MM.1S (cell line): Measurements from ENCODE around the gene ATP8B2.

Experiments used
- DNase-seq: peaks from one replicate; pipeline ENCODE4 v3.0.0-alpha.2; 2015
- H2AFZ ChIP-seq: fragments of 300-600 bp; sonication (generic); 2 replicates; pipeline ENCODE4 v1.6.0; 2016; ENCODE audit warnings: antibody characterized with exemption, low read length
- H3F3A ChIP-seq: fragments of 300-600 bp; sonication (generic); 2 replicates; pipeline ENCODE4 v1.6.1; 2016; ENCODE audit warnings: mild to moderate bottlenecking, antibody characterized with exemption, low read length, moderate library complexity, mixed read lengths; ENCODE audit not compliant: insufficient read depth
- H3K27ac ChIP-seq: fragments of 300-600 bp; sonication (generic); 2 replicates; pipeline ENCODE4 v1.5.1; 2016; ENCODE audit warnings: mild to moderate bottlenecking, low read length
- H3K27me3 ChIP-seq: fragments of 300-600 bp; sonication (generic); replicated peaks from 2 replicates; pipeline ENCODE4 v1.6.0; 2016; ENCODE audit warnings: low read length; ENCODE audit not compliant: insufficient read depth
- H3K36me3 ChIP-seq: fragments of 300-600 bp; sonication (generic); replicated peaks from 2 replicates; pipeline ENCODE4 v1.6.1; 2016; ENCODE audit warnings: mild to moderate bottlenecking, low read length, mixed read lengths; ENCODE audit not compliant: insufficient read depth
- H3K4me1 ChIP-seq: fragments of 300-600 bp; sonication (generic); 2 replicates; pipeline ENCODE4 v1.6.1; 2016; ENCODE audit warnings: low read length, mixed read lengths
- H3K4me2 ChIP-seq: fragments of 300-600 bp; sonication (generic); 2 replicates; pipeline ENCODE4 v1.6.0; 2016; ENCODE audit warnings: low read depth, low read length
- H3K4me3 ChIP-seq: fragments of 300-600 bp; sonication (generic); 2 replicates; pipeline ENCODE4 v1.5.1; 2016; ENCODE audit warnings: low read length, mixed read lengths
- H3K79me2 ChIP-seq: fragments of 300-600 bp; sonication (generic); 2 replicates; pipeline ENCODE4 v1.6.1; 2016; ENCODE audit warnings: mixed run types, low read length, mixed read lengths
- H3K9ac ChIP-seq: fragments of 300-600 bp; sonication (generic); 2 replicates; pipeline ENCODE4 v1.6.1; 2016; ENCODE audit warnings: low read length, mixed read lengths
- H3K9me2 ChIP-seq: fragments of 300-600 bp; sonication (generic); replicated peaks from 2 replicates; pipeline ENCODE4 v1.6.1; 2016; ENCODE audit warnings: mild to moderate bottlenecking, low read length, mixed read lengths; ENCODE audit not compliant: insufficient read depth
- H3K9me3 ChIP-seq: fragments of 300-600 bp; sonication (generic); replicated peaks from 2 replicates; pipeline ENCODE4 v1.6.1; 2016; ENCODE audit warnings: mild to moderate bottlenecking, low read length, mixed read lengths; ENCODE audit not compliant: insufficient read depth
- H4K20me1 ChIP-seq: fragments of 300-600 bp; sonication (generic); 2 replicates; pipeline ENCODE4 v1.6.1; 2016; ENCODE audit warnings: mild to moderate bottlenecking, low read length, moderate library complexity, mixed read lengths; ENCODE audit not compliant: insufficient read depth
- EZH2 ChIP-seq: fragments of 300-600 bp; sonication (generic); optimal IDR thresholded peaks from 2 replicates; pipeline ENCODE3; 2017; ENCODE audit warnings: low read depth, mild to moderate bottlenecking, antibody characterized with exemption, low read length, mixed read lengths
- EZH2phosphoT487 ChIP-seq: fragments of 300-600 bp; sonication (generic); IDR thresholded peaks from 2 replicates; pipeline ENCODE4 v1.6.1; 2018; ENCODE audit warnings: antibody characterized with exemption, low read length
- TF ChIP-seq, protein P1 (sequence below): fragments of 300-600 bp; sonication (generic); IDR thresholded peaks from 2 replicates; pipeline ENCODE4 v1.5.1; 2016; ENCODE audit warnings: antibody characterized with exemption, low read length, mixed read lengths

The ATP8B2 gene

DNA sequence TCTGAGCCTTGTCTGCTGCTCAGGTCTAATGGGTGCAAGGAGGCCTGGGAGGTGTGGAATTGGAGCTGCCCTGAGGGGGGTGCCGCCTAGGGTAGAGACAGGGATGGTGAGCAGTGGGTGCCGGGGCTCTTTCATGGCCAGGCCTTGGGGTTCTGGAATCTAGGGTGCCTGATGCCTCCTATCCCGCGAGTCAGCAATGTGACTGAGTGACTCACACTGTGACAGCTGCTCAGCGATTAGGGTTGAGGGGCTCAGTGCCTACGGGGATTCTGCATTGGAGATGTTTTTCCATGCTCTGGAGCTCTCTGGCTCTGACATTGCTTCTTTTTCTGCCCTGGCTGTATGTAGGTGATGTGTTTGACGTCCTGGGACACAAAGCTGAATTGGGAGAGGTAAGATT lies 16.8 kb downstream of the ATP8B2 start:
- no peaks in the 10 kb centered on the region for H3K9me3 ChIP-seq
- peaks cover 6% of the 10 kb centered on the region; the same call in 1 of the 2 replicates for H3F3A ChIP-seq
- no peaks in the 10 kb centered on the region for H3K27me3 ChIP-seq
- no peak overlapping the region for H3K9ac ChIP-seq
- H4K20me1 ChIP-seq: no peaks in the 10 kb centered on the region
- no peaks in the 10 kb centered on the region for H3K9me2 ChIP-seq
- no peak for DNase-seq
- peaks cover 72% of the 10 kb centered on the region for H3K36me3 ChIP-seq
- TF ChIP-seq EZH2 (no peak), EZH2phosphoT487 (no peak)
- TF ChIP-seq, protein P1, sequence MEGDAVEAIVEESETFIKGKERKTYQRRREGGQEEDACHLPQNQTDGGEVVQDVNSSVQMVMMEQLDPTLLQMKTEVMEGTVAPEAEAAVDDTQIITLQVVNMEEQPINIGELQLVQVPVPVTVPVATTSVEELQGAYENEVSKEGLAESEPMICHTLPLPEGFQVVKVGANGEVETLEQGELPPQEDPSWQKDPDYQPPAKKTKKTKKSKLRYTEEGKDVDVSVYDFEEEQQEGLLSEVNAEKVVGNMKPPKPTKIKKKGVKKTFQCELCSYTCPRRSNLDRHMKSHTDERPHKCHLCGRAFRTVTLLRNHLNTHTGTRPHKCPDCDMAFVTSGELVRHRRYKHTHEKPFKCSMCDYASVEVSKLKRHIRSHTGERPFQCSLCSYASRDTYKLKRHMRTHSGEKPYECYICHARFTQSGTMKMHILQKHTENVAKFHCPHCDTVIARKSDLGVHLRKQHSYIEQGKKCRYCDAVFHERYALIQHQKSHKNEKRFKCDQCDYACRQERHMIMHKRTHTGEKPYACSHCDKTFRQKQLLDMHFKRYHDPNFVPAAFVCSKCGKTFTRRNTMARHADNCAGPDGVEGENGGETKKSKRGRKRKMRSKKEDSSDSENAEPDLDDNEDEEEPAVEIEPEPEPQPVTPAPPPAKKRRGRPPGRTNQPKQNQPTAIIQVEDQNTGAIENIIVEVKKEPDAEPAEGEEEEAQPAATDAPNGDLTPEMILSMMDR: no peak
- no peak overlapping the region for H2AFZ ChIP-seq
- H3K27ac ChIP-seq: no peak overlapping the region
- no peaks in the 10 kb centered on the region for H3K4me1 ChIP-seq
- no peak overlapping the region for H3K4me3 ChIP-seq
- H3K4me2 ChIP-seq: no peak overlapping the region
- H3K79me2 ChIP-seq: peaks cover 66% of the 10 kb centered on the region

DNA sequence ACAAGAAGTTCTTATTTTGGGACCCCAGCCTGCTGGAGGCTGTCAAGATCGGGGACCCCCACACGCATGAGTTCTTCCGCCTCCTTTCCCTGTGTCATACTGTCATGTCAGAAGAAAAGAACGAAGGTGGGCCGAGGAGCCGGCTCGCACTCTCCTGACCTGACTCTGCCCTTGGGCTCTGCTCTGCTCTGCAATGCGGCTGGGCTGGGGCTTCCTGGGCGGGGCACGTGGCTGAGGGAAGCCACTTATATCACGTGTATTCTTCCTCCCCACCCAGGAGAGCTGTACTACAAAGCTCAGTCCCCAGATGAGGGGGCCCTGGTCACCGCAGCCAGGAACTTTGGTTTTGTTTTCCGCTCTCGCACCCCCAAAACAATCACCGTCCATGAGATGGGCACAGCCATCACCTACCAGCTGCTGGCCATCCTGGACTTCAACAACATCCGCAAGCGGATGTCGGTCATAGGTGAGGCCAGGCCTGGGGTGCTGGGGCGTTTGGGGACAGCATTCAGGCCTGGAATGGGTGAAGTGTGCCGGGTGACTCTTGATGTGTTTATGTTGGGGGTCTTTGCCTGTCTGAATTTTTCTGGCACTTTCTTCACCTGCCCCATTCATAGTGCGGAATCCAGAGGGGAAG lies 17.6 kb downstream of the ATP8B2 start:
- Histone ChIP-seq H3K9ac (no peak overlapping the region), H3K27me3 (no peaks in the 10 kb centered on the region), H2AFZ (no peak overlapping the region), H3K4me1 (no peaks in the 10 kb centered on the region), H3K27ac (no peak overlapping the region), H3K9me3 (no peaks in the 10 kb centered on the region), H3F3A (0 out of 2 replicates have a peak, but pooled peaks cover 6% of the 10 kb centered on the region), H3K79me2 (peaks cover 57% of the 10 kb centered on the region), H3K36me3 (peaks cover 67% of the 10 kb centered on the region), H3K9me2 (no peaks in the 10 kb centered on the region), H3K4me2 (no peak overlapping the region), H3K4me3 (no peak overlapping the region), H4K20me1 (no peaks in the 10 kb centered on the region)
- TF ChIP-seq EZH2: no peak
- peak; percentile 4 for DNase-seq

DNA sequence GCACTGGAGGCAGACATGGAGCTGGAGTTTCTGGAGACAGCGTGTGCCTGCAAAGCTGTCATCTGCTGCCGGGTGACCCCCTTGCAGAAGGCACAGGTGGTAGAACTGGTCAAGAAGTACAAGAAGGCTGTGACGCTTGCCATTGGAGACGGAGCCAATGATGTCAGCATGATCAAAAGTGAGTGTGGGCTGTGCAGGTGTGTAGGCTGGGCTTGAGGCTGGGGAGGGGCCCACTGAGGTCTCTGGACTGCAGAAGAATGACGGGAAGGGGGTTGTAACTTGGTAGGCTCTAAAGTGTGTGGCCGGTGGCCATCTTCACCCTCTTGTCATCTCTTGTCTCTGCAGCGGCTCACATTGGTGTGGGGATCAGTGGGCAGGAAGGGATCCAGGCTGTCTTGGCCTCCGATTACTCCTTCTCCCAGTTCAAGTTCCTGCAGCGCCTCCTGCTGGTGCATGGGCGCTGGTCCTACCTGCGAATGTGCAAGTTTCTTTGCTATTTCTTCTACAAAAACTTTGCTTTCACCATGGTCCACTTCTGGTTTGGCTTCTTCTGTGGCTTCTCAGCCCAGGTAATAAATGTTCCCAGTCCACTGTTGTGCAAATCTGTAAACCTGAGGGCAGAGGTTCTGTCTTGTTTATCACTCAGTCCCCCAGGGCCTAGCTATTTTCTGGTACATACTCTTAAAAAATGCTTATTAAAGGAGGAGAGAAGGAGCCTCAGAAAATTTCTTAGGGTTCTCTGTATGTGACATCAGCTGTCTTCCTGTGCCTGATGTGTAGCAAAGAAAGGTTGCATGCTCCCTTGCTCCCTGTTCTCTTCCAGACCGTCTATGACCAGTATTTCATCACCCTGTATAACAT lies 19.9 kb downstream of the ATP8B2 start:
- peaks cover 56% of the 10 kb centered on the region for H3K36me3 ChIP-seq
- peak; percentile 71 for DNase-seq

More for the DNA sequence above, 19.9 kb downstream of the ATP8B2 start:
- Histone ChIP-seq H3K4me1 (no peaks in the 10 kb centered on the region), H3K9me2 (no peaks in the 10 kb centered on the region), H3K79me2 (peaks cover 35% of the 10 kb centered on the region), H3K9ac (no peak overlapping the region), H2AFZ (no peak overlapping the region), H3F3A (peaks cover 7% of the 10 kb centered on the region; the same call in 1 of the 2 replicates), H4K20me1 (no peaks in the 10 kb centered on the region), H3K4me2 (no peak overlapping the region), H3K9me3 (no peaks in the 10 kb centered on the region), H3K27ac (no peak overlapping the region), H3K27me3 (no peaks in the 10 kb centered on the region), H3K4me3 (no peak overlapping the region)
- TF ChIP-seq EZH2: no peak
- TF ChIP-seq, protein P1: peak; percentile 96
